HG03354 (cell line): ENCODE data around the gene PGAP2.
"Not testable (repeated sequence)": the region's sequence is repeated elsewhere in the genome, so short reads cannot be mapped to it uniquely, and the experiment has no call there.

ENCODE experiments used
- ATAC-seq: cut with Tn5 transposase; IDR thresholded peaks from one replicate; pipeline ENCODE4 v1.9.1; 2021; ENCODE audit warnings: mild to moderate bottlenecking; ENCODE audit not compliant: unreplicated experiment, poor library complexity, severe bottlenecking

Gene PGAP2

GRCh38 chr11:3807909-3808860 lies at the start of gene PGAP2:
PGAP2 (plus strand) TSS chr11:3808560; CDS start chr11:3811260, 2,700 bp downstream.
- ATAC-seq = peak; percentile 70

- ATAC-seq = no peak
These were observed 44.1 kb upstream of the PGAP2 start for GRCh38 chr11:3764266-3764665.

GRCh38 chr11:3766836-3767235 lies 41.5 kb upstream of the PGAP2 start:
- ATAC-seq = not testable (repeated sequence)

- no peak for ATAC-seq
These were observed 40.8 kb upstream of the PGAP2 start for GRCh38 chr11:3767536-3767935.

DNA sequence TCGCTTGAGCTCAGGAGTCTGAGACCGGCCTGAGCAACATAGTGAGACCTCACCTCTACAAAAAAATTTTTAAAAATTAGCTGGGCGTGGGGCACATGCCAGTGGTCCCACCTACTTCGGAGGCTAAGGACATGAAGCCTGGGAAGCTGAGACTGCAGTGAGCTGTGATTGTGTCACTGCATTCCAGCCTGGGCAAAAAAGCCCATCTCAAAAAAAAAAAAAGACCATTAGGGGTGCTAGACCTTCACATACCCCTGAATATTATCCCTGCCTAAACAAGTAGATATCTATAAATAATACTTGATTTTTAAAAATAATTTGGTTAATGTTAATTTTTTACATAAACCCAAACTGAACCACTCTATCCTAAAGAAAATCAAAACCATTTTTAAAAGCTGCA lies 35.2 kb upstream of the PGAP2 start:
- ATAC-seq = no peak

DNA sequence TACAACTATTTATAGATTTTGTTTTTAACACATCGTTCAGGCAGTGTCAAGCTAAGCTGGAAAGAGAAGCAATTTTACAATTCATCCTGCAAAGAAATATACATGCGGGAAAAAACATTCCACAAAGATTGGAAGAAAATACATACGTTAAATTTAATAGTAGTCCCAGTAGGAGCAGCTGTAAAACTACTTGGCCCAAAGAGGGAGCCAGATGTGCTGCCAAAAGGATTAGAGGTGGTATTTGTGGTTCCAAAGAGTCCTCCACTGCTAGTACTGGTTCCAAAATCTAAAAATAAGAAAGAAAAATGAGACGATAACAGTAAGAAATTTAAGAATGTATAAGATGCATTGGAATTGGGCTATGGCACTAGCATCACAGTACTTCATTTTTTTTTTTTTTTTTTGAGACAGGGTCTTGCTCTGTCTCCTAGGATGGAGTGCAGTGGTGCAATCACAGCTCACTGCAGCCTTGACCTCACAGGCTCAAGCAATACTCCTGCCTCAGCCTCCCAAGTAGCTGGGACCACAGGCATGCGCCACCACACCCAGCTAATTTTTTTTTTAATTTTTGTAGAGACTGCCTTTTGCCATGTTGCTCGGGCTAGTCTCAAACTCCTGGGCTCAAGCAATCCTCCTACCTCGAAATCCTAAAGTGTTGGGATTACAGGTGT lies 32.5 kb upstream of the PGAP2 start:
- no peak for ATAC-seq

DNA sequence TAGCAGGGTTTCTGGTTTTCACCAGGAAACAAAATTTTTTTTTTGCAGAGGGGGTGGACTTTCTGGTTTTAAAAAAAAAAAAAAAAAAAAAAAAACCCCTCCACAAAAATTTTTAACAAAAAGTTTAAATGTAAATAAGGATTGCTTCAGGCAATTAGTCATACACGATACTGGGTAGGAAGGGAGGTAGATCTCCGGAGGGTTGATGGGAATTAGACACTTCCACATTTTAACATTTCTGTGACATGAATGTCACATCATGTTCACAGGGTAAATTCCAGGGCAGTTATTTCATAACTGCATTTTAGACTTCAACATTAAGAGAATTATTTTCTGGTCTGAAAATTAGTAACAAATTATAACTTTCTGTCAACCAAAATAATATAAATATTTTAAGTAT lies 26.9 kb upstream of the PGAP2 start:
- no peak for ATAC-seq

DNA sequence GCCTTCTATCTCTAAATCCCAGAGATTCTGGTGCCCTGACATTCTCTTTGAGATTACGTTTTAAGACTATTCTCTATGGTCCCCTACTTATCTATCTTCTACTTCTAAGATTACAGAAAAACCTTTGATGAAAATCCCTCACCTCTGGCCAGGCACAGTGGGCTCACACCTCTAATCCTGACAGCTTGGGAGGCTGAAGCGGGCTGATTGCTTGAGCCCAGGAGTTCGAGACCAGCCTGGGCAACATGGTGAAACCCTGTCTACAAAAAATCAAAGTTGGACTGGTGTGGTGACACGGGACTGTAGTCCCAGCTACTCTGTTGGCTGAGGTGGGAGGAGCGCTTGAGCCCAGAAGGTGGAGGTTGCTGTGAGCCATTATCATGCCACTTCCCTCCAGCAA lies 25.4 kb upstream of the PGAP2 start:
- ATAC-seq = no peak

DNA sequence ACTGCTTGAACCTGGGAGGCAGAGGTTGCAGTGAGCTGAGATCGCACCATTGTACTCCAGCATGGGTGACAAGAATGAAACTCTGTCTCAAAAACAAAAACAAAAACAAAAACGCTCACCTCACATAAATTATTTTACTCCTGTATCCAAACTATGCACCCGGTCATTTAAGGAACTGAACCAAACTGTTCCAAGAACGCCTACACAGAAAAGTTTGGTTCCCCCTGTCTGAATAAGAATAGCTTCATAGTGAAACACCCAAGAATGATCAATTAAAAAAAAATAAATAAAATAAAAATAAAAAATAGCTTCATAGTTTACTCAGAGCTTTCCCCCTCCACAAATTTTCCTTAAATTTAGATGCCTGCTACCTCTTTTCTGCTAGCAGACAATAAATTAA lies 24.7 kb upstream of the PGAP2 start:
- ATAC-seq = no peak

- no peak for ATAC-seq
These were observed 21.5 kb upstream of the PGAP2 start for GRCh38 chr11:3786781-3787428.

GRCh38 chr11:3794387-3794786 lies 14.0 kb upstream of the PGAP2 start:
- ATAC-seq = not testable (repeated sequence)

GRCh38 chr11:3795131-3796001 lies 13.0 kb upstream of the PGAP2 start:
- ATAC-seq = no peak

DNA sequence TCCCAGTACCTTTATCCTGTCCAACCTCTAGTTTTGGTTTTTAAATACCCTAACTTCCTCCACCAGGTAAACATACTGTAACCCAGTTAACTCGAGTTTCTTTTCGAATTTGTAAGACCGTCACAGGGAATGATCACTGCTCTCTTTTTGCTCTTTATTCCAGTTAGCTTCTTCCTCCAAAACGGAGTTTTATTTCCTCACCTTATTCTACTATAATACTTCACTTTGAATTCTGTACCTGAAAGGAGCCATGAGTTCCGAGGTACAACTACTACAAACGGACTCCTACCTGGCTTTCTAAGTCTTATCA lies 12.4 kb upstream of the PGAP2 start:
- no peak for ATAC-seq

DNA sequence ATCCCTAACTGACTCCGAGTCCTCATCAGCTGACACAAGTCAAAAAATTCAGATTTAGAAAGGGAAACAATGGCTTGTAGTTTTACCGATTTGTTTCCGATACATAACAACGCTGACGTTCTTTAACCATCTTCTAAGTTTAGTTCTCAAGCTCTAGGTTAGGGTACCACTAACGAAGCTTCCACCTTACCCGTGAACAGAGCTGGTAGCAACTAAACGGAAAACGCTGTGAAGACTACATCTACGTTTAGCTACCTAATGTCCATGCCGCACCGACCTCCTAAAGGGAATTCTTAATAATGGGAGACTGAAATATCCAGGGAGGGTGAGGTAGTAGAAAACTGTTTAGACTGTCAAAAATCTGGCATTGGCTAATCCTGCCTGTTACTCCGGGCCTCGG lies 12.0 kb upstream of the PGAP2 start:
- ATAC-seq = no peak

- ATAC-seq = peak; percentile 49
These were observed 11.5 kb upstream of the PGAP2 start for GRCh38 chr11:3796801-3797328.

DNA sequence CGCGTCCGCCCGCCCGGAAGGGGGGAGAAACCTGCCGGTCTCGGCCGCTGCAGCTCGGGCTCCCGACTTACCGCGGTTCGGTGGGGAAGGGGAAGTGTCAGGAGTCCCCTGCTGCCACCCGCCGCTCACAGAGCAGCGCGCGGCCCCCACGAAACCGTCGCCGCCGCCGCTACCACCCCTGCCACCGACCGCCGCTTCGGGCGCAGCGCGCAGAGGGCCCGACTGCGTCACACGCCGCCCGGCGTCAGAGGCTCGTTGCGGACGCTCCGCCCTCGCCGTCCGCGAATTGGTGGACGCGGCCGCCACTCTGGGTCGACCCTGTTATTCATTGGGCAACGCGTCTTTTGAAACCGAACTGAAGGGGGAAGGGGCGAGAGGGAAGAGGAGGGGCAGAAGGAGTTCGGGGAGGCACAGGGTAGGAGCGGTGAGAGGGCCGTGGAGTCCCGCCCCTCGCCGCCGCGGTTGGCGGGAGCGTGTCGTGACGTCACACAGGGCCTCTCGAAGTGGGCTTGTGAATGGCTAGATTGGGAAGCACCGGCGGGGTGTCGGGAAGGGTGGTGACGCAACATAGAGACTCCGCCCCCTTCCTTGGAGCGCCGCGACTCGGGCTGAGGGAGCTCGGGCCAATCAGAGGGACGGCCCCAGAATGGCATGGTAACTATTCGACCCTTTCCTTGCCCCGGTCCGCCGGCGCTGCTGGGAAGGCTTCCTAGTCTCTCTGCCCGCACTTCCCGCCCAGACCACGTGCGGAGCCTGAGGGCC lies 10.8 kb upstream of the PGAP2 start, which contains the start of gene NUP98:
NUP98 (minus strand) TSS at position 226 of the 762 bp plus-strand sequence. CDS start 15,437 bp downstream, outside the sequence.
- peak; percentile 90 for ATAC-seq

- ATAC-seq = no peak
These were observed 9.2 kb upstream of the PGAP2 start for GRCh38 chr11:3799143-3799542.

- ATAC-seq = no peak
These were observed 8.5 kb upstream of the PGAP2 start for GRCh38 chr11:3799873-3800272.
